ENCODE results near the gene GPC5. TPM values are rescaled to one million over a fixed set of nuclear protein-coding genes. Genes with fewer than 3 reads are reported as not detected.

The GPC5 gene
- total RNA-seq, 1 donor from 2014 or later = 8.7 TPM

GRCh38 chr13:91513790-91514189 is 115.4 kb downstream of the GPC5 start:
- DNase-seq (no peak), ATAC-seq (no peak)
- Histone ChIP-seq H3K4me3 (no peak overlapping the region), H3K27ac (no peak overlapping the region), H3K27me3 (ENCODE audit: low read depth) (no peaks in the 10 kb centered on the region), H3K9me3 (no peaks in the 10 kb centered on the region), H3K36me3 (no peaks in the 10 kb centered on the region), H3K4me1 (no peaks in the 10 kb centered on the region)
- TF ChIP-seq, protein P1, sequence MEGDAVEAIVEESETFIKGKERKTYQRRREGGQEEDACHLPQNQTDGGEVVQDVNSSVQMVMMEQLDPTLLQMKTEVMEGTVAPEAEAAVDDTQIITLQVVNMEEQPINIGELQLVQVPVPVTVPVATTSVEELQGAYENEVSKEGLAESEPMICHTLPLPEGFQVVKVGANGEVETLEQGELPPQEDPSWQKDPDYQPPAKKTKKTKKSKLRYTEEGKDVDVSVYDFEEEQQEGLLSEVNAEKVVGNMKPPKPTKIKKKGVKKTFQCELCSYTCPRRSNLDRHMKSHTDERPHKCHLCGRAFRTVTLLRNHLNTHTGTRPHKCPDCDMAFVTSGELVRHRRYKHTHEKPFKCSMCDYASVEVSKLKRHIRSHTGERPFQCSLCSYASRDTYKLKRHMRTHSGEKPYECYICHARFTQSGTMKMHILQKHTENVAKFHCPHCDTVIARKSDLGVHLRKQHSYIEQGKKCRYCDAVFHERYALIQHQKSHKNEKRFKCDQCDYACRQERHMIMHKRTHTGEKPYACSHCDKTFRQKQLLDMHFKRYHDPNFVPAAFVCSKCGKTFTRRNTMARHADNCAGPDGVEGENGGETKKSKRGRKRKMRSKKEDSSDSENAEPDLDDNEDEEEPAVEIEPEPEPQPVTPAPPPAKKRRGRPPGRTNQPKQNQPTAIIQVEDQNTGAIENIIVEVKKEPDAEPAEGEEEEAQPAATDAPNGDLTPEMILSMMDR (IDR thresholded peaks at IDR 0.05) = no peak
- intact Hi-C loops (cut with DNase I) = no loop called here

GRCh38 chr13:91516799-91517198 is 118.4 kb downstream of the GPC5 start:
- TF ChIP-seq, protein P1 (IDR thresholded peaks at IDR 0.05) = no peak

DNA sequence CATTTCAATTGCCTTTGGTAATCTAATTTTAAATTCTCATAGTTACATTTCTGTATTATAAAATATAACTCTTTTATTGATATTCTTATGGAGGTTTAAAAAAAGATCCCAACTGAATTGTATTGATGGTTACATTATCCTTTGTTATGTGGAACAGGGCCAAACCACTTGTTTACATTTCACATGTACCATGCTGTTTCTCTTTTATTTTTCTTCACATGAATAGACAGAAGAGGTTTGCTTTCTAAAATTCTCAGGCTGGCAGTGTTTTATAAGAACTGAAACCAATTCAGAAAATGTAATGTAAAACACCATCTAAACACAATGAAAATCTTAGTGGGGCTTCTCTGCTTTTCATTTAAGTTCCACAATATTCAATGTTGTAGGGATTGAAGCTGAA is 122.5 kb downstream of the GPC5 start:
- intact Hi-C loops (cut with DNase I) = no loop called here
- no peak for ATAC-seq
- Histone ChIP-seq H3K27me3 (ENCODE audit: low read depth) (no peaks in the 10 kb centered on the region), H3K36me3 (no peaks in the 10 kb centered on the region), H3K9me3 (no peaks in the 10 kb centered on the region), H3K4me3 (no peak overlapping the region), H3K4me1 (no peaks in the 10 kb centered on the region), H3K27ac (no peak overlapping the region)
- no peak for DNase-seq
- TF ChIP-seq, protein P1 (IDR thresholded peaks at IDR 0.05) = no peak

More at GRCh38 chr13:91516799-91517198, 118.4 kb downstream of the GPC5 start:
- H3K27ac ChIP-seq = no peak overlapping the region
- H3K4me1 ChIP-seq = no peaks in the 10 kb centered on the region
- H3K27me3 ChIP-seq (ENCODE audit: low read depth) = no peaks in the 10 kb centered on the region
- ATAC-seq = no peak
- intact Hi-C loops (cut with DNase I) = no loop called here
- no peak for DNase-seq
- H3K36me3 ChIP-seq = no peaks in the 10 kb centered on the region
- no peak overlapping the region for H3K4me3 ChIP-seq
- H3K9me3 ChIP-seq = no peaks in the 10 kb centered on the region

- intact Hi-C loops (cut with DNase I) = no loop called here
- DNase-seq (no peak), ATAC-seq (no peak)
- no peaks in the 10 kb centered on the region for H3K9me3 ChIP-seq
- H3K4me1 ChIP-seq = no peaks in the 10 kb centered on the region
- no peak overlapping the region for H3K27ac ChIP-seq
- no peaks in the 10 kb centered on the region for H3K36me3 ChIP-seq
- no peak overlapping the region for H3K4me3 ChIP-seq
- TF ChIP-seq, protein P1 (IDR thresholded peaks at IDR 0.05) = no peak
- no peaks in the 10 kb centered on the region for H3K27me3 ChIP-seq (ENCODE audit: low read depth)
Observed at GRCh38 chr13:91523116-91523515, 124.7 kb downstream of the GPC5 start.

- intact Hi-C loops (cut with DNase I) = no loop called here
- Histone ChIP-seq H3K4me3 (no peak overlapping the region), H3K27me3 (ENCODE audit: low read depth) (no peaks in the 10 kb centered on the region), H3K4me1 (no peaks in the 10 kb centered on the region), H3K36me3 (no peaks in the 10 kb centered on the region), H3K27ac (no peak overlapping the region), H3K9me3 (no peaks in the 10 kb centered on the region)
- DNase-seq (no peak), ATAC-seq (no peak)
- TF ChIP-seq, protein P1 (IDR thresholded peaks at IDR 0.05) = no peak
Observed at GRCh38 chr13:91526543-91527033, 128.2 kb downstream of the GPC5 start.
